ENCODE results near the gene ZNF587. TPM values are rescaled to one million over a fixed set of nuclear protein-coding genes. Genes with fewer than 3 reads are reported as not detected.
"Not testable (repeated sequence)": the region's sequence is repeated elsewhere in the genome, so short reads cannot be mapped to it uniquely, and the experiment has no call there.

Gene ZNF587
- total RNA-seq, 1 donor from 2014 or later, result 72.9 TPM

DNA sequence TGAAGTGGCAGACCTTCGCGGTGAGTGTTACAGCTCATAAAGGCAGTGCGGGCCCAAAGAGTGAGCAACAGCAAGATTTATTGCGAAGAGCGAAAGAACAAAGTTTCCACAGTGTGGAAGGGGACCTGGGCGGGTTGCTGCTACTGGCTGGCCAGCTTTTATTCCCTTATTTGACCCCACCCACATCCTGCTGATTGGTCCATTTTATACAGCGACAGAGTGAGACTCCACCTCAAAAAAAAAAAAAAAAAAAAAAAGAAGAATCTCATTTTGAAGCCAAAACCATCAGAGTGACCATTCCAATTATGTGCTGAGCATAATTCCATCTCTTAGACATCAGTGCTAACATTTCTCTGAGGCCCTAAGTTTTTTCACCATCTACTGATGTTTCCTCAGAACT lies 33.0 kb upstream of the ZNF587 start:
- H3K4me1 Mint-ChIP-seq, result peaks cover 59% of the 10 kb centered on the region
- TF ChIP-seq, protein P1, sequence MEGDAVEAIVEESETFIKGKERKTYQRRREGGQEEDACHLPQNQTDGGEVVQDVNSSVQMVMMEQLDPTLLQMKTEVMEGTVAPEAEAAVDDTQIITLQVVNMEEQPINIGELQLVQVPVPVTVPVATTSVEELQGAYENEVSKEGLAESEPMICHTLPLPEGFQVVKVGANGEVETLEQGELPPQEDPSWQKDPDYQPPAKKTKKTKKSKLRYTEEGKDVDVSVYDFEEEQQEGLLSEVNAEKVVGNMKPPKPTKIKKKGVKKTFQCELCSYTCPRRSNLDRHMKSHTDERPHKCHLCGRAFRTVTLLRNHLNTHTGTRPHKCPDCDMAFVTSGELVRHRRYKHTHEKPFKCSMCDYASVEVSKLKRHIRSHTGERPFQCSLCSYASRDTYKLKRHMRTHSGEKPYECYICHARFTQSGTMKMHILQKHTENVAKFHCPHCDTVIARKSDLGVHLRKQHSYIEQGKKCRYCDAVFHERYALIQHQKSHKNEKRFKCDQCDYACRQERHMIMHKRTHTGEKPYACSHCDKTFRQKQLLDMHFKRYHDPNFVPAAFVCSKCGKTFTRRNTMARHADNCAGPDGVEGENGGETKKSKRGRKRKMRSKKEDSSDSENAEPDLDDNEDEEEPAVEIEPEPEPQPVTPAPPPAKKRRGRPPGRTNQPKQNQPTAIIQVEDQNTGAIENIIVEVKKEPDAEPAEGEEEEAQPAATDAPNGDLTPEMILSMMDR (IDR thresholded peaks at IDR 0.05; ENCODE audit: unreplicated experiment), result no peak
- H3K27me3 Mint-ChIP-seq (ENCODE audit: low read depth), result no peaks in the 10 kb centered on the region
- no peak overlapping the region for H3K4me3 Mint-ChIP-seq
- DNase-seq (ENCODE audit: low spot score in 2 of 2, unreplicated experiment in 2 of 2), result no peak
- H3K27ac Mint-ChIP-seq, result peak overlapping the region; percentile 92
- H3K36me3 Mint-ChIP-seq, result peaks cover 9% of the 10 kb centered on the region
- no peaks in the 10 kb centered on the region for H3K9me3 Mint-ChIP-seq

DNA sequence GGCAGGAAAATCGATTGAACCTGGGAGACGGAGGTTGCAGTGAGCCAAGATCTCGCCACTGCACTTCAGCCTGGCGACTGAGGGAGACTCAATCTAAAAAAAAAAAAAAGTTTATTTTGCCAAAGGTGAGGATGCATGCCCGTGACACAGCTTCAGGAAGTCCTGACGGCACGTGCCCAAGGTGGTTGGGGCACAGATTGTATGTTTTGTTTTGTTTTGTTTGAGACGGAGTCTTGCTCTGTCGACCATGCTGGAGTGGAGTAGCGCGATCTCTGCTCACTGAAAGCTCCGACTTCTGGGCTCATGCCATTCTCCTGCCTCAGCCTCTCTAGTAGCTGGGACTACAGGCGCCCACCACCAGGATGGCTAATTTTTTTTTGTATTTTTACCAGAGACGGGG lies 31.7 kb upstream of the ZNF587 start:
- peaks cover 59% of the 10 kb centered on the region for H3K4me1 Mint-ChIP-seq

DNA sequence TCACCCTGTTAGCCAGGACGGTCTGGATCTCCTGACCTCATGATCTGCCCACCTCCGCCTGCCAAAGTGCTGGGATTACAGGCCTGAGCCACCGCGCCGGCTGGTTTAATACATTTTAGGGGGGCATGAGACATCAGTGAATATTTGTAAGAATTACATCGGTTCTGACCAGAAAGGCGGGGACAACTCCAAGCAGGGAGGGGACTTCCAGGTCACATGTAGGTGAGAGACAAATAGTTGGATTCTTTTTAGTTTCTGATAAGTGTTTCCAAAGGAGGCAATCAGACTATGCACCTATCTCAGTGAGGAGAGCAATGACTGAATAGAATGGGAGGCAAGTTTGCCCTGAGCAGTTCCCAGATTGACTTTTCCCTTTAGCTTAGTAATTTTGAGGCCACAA lies 31.3 kb upstream of the ZNF587 start:
- peak overlapping the region; percentile 66 for H3K27ac Mint-ChIP-seq
- H3K27me3 Mint-ChIP-seq (ENCODE audit: low read depth), result no peaks in the 10 kb centered on the region
- TF ChIP-seq, protein P1 (IDR thresholded peaks at IDR 0.05; ENCODE audit: unreplicated experiment), result no peak
- H3K36me3 Mint-ChIP-seq, result peaks cover 8% of the 10 kb centered on the region
- H3K9me3 Mint-ChIP-seq, result no peaks in the 10 kb centered on the region
- H3K4me1 Mint-ChIP-seq, result peaks cover 57% of the 10 kb centered on the region
- DNase-seq (ENCODE audit: low spot score in 2 of 2, unreplicated experiment in 2 of 2), result no peak
- H3K4me3 Mint-ChIP-seq, result peak overlapping the region; percentile 95

More for the DNA sequence above, 31.7 kb upstream of the ZNF587 start:
- Mint-ChIP-seq H3K27me3 (ENCODE audit: low read depth) (no peaks in the 10 kb centered on the region), H3K36me3 (peaks cover 8% of the 10 kb centered on the region), H3K27ac (no peak overlapping the region), H3K4me3 (no peak overlapping the region), H3K9me3 (no peaks in the 10 kb centered on the region)
- no peak for DNase-seq (ENCODE audit: low spot score in 2 of 2, unreplicated experiment in 2 of 2)
- TF ChIP-seq, protein P1 (IDR thresholded peaks at IDR 0.05; ENCODE audit: unreplicated experiment), result no peak

DNA sequence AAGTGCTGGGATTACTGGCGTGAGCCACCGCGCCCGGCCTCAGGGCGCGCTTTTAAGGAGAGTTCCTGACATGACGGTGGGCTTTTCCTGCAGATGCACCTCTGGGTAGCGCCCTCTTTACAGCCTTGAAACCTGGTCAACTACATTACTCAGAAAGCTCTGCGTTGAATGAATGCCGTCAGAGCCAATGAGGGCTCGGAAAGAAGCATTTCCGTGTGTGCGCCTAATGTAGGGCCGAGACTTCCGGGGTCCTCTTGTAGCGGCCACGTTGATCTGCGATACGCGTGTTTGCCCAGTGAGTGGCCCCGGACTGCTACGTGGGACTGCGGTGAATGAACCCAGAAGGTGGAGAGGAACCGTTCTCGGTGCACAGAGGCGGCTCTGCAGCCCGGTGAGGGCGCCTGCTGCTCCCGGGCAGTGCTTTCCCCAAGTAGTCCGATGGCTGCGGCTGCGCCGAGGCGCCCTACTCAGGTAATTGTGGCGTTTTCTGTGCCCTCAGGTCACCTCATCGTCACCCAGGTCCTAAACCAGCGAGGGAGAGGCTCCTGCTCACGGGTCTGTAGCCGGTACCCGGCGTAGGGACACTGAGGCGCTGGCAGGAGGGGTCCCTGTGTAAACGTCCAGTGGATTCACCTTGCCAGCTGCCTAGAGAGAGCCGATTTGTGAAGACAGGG lies 30.0 kb upstream of the ZNF587 start:
- peak overlapping the region; percentile 95 for H3K4me3 Mint-ChIP-seq
- peaks cover 8% of the 10 kb centered on the region for H3K36me3 Mint-ChIP-seq
- peak; percentile 59 to 74 for DNase-seq (ENCODE audit: low spot score in 2 of 2, unreplicated experiment in 2 of 2)
- peaks cover 52% of the 10 kb centered on the region for H3K4me1 Mint-ChIP-seq
- H3K27me3 Mint-ChIP-seq (ENCODE audit: low read depth), result no peaks in the 10 kb centered on the region
- no peaks in the 10 kb centered on the region for H3K9me3 Mint-ChIP-seq
- TF ChIP-seq, protein P1 (IDR thresholded peaks at IDR 0.05; ENCODE audit: unreplicated experiment), result no peak
- H3K27ac Mint-ChIP-seq, result peak overlapping the region; percentile 98

DNA sequence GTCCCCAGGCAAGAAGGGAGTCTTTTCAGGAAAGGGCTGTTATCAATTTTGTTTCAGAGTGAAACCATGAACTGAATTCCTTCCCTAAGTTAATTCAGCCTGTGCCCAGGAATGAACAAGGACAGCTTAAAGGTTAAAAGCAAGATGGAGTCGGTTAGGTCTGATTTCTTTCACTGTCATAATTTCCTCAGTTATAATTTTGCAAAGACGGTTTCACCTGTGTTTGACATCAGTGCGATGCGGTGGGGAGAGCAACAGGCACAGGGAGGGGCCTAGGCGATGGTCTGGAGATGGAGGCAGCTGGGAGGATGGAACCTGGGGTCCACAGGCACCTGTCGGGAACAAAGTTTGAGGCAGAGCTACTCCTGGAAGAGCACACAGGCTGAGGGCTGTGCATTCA lies 29.1 kb upstream of the ZNF587 start:
- H3K27ac Mint-ChIP-seq, result peak overlapping the region; percentile 98
- H3K36me3 Mint-ChIP-seq, result peaks cover 8% of the 10 kb centered on the region
- H3K27me3 Mint-ChIP-seq (ENCODE audit: low read depth), result no peaks in the 10 kb centered on the region
- no peak for DNase-seq (ENCODE audit: low spot score in 2 of 2, unreplicated experiment in 2 of 2)
- no peaks in the 10 kb centered on the region for H3K9me3 Mint-ChIP-seq
- TF ChIP-seq, protein P1 (IDR thresholded peaks at IDR 0.05; ENCODE audit: unreplicated experiment), result no peak
- H3K4me3 Mint-ChIP-seq, result peak overlapping the region; percentile 95
- peaks cover 44% of the 10 kb centered on the region for H3K4me1 Mint-ChIP-seq

DNA sequence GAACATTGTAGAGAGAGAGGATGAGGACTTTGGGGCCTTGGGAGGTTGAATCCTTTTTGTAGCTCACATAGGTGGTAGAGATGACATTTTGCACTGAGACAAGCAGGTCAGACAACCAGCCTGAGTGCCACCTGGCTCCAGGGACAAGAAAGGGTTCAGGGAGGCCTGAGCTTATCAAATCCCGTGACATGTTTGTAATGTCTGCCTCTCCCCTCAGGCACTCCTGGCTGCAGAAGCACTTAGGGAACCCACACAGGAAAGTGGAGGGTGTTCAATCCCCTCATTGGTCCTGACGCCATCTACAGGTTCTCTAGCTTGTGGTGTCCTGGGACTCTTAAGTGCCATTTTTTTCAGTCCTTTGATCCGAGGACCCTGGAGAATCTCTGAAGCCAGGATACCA lies 28.6 kb upstream of the ZNF587 start:
- DNase-seq (ENCODE audit: low spot score in 2 of 2, unreplicated experiment in 2 of 2); H3K36me3 Mint-ChIP-seq; H3K9me3 Mint-ChIP-seq; H3K27me3 Mint-ChIP-seq (ENCODE audit: low read depth): not testable (repeated sequence)
- Mint-ChIP-seq H3K4me3 (peak overlapping the region; percentile 95), H3K27ac (peak overlapping the region; percentile 98), H3K4me1 (peaks cover 39% of the 10 kb centered on the region)

DNA sequence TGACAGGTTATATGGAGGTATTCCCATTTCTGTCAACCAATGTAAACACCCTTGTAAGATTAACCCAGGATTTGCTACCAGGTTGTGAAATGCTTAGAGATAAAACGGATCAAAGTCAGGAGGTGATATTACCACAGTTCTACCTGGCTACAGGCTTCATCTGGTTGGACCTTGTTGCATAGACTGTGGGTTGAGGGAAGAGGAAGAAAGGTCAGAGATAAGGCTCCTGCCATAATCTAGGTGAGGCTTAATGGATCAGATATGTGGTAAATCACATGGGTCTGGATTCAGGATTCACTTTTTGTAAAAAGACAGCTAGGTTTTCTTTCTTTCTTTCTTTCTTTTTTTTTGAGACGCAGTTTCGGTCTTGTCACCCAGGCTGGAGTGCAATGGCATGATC lies 28.2 kb upstream of the ZNF587 start:
- H3K27ac Mint-ChIP-seq; H3K9me3 Mint-ChIP-seq; H3K27me3 Mint-ChIP-seq (ENCODE audit: low read depth); DNase-seq (ENCODE audit: low spot score in 2 of 2, unreplicated experiment in 2 of 2); H3K4me3 Mint-ChIP-seq: not testable (repeated sequence)
- Mint-ChIP-seq H3K4me1 (peaks cover 35% of the 10 kb centered on the region), H3K36me3 (peaks cover 13% of the 10 kb centered on the region)

DNA sequence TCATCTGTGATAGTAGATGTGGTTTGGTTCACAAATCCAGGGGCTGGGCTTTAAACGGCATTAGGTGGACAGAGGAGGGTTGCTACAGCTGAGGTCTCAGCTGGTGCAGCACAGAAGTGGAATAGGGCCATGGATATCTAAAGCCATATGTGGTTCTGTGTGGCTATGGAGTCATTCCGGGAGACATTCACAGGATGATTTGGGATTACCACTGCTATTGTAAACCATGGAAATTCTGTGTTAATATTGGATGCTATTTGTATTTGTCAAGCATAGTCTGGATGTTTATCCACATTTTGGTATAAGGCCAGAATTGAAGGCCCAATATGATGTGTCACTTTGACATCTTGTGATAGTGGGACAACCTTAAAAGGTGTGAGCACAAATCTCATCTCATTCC lies 26.5 kb upstream of the ZNF587 start:
- not testable (repeated sequence) for DNase-seq (ENCODE audit: low spot score in 2 of 2, unreplicated experiment in 2 of 2); H3K9me3 Mint-ChIP-seq; H3K27me3 Mint-ChIP-seq (ENCODE audit: low read depth); H3K27ac Mint-ChIP-seq; H3K4me3 Mint-ChIP-seq
- peaks cover 21% of the 10 kb centered on the region for H3K36me3 Mint-ChIP-seq
- peaks cover 39% of the 10 kb centered on the region for H3K4me1 Mint-ChIP-seq

DNA sequence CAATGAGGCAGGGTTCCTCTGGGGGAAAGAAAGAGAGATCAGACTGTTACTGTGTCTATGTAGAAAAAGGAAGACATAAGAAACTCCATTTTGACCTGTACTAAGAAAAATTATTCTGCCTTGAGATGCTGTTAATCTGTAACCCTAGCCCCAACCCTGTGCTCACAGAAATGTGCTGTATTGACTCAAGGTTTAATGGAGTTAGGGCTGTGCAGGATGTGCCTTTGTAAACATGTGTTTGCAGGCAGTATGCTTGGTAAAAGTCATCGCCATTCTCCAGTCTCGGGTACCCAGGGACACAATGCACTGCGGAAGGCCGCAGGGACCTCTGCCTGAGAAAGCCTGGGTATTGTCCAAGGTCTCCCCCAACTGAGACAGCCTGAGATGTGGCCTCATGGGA lies 26.1 kb upstream of the ZNF587 start:
- Mint-ChIP-seq H3K4me1 (peaks cover 36% of the 10 kb centered on the region), H3K36me3 (peaks cover 21% of the 10 kb centered on the region)
- not testable (repeated sequence) for H3K27ac Mint-ChIP-seq; H3K27me3 Mint-ChIP-seq (ENCODE audit: low read depth); DNase-seq (ENCODE audit: low spot score in 2 of 2, unreplicated experiment in 2 of 2); H3K9me3 Mint-ChIP-seq; H3K4me3 Mint-ChIP-seq
